HUDEP-2 (cell line): ENCODE results near the gene FRMD7.
"Not testable (repeated sequence)": the region's sequence is repeated elsewhere in the genome, so short reads cannot be mapped to it uniquely, and the experiment has no call there.

Experiments
- DNase-seq, 76 experiments: peaks; one replicate each; lab custom pipeline; 2025; ENCODE audit not compliant: unreplicated experiment in 76 of 76; lab: John Stamatoyannopoulos, UW

Gene FRMD7, protein sequence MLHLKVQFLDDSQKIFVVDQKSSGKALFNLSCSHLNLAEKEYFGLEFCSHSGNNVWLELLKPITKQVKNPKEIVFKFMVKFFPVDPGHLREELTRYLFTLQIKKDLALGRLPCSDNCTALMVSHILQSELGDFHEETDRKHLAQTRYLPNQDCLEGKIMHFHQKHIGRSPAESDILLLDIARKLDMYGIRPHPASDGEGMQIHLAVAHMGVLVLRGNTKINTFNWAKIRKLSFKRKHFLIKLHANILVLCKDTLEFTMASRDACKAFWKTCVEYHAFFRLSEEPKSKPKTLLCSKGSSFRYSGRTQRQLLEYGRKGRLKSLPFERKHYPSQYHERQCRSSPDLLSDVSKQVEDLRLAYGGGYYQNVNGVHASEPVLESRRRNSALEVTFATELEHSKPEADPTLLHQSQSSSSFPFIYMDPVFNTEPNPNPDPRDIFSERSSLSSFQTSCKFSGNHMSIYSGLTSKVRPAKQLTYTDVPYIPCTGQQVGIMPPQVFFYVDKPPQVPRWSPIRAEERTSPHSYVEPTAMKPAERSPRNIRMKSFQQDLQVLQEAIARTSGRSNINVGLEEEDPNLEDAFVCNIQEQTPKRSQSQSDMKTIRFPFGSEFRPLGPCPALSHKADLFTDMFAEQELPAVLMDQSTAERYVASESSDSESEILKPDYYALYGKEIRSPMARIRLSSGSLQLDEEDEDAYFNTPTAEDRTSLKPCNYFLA

DNA sequence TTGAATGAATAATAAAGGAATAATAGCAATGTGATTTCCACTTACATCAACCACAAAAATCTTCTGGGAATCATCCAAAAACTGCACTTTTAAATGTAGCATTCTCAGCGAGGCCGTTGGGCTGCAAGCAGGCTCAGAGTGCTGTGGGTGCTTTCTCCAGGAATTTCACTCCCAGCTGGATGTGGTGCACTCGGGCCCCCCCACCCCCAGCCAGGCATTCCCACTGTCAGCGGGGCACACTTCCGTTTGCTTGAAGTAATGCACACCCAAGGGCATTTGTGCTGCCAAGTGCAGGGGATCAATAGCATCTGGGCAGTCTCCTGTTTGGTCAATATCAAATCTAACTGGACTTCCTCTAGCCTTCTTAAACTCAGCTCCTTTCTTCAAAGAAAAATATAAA, at the start of gene FRMD7:
Gene FRMD7, minus strand, starts transcription at position 278 of the 400 bp plus-strand sequence. Its CDS starts 176 bp downstream, at position 102.
- no peak for DNase-seq

DNA sequence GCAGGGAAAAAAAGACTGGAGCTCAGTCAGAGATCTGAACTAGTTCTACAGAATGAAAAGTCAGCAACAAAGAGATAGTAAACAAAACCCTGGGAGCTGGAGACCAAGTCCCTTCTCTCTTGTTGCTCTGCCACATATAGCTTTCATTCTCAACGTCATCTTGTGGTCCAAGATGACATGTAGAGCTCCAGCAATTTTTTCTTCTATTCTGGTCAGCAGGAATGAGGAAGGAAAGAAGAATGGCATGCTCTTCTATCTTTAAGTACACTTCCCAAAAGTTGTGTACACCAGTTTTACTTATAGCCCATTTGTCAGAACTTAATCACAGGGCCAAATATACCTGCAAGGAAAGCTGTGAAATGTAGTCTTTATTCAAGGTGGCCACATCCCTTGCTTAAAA, 45.8 kb upstream of the FRMD7 start:
- no peak for DNase-seq

DNA sequence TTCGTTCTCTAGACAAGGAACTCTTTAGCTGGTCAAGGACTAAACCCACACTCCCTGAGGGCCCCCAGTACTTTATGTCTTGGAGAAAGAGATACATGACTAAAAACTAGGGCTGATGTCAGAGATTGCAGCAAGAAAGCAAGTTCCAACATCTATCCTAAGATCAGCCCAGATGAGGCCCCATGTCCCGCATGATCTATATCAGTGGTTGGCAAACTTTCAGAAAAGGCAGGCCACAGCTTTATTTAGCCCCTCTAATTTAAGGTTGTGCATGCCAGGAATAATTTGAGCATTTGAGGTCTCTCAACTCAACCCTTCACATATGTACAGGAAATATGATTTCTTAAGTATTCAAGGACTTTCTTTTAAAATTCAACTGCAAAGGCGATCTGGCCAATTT, 44.1 kb upstream of the FRMD7 start:
- no peak for DNase-seq

DNA sequence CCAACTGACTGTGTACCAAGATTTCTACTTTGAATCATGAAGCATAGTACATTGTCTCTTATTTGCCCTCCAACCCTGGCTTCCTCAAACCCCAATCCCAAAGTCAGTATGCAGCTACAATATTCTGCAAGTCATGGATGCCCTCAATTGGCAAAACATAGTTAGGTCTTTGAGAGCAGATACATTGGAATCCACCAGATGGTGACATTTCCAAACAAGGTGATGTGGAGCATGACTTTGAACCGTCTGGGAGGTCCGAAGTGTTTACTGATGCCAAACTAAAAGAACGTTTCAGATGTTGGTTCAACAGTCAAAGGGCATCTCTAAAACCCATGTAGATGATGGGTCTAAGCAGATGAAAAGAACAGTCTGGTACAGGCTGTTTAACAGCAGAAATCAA, 43.7 kb upstream of the FRMD7 start:
- peak in 2 of 76 experiments; percentile 4 for DNase-seq

DNA sequence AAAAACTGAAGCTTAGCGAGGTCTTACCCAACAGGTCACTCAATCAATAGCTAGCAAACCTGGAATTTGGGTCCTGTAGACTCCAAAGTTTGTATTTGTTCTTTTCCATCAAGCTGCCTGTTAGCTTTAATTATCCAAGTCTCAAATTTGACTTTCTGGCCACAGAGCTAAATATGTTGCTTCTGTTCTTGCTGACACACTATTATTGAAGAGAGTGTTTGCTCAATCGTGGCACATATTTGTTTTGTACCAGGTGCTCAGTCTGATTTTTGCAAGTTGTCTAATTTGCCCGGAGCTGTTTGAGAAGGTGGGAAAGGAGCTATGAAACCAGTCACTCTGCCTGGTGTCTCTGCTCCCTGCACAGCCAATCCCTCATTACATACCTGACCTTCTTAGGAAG, 41.7 kb upstream of the FRMD7 start:
- DNase-seq, result no peak

DNA sequence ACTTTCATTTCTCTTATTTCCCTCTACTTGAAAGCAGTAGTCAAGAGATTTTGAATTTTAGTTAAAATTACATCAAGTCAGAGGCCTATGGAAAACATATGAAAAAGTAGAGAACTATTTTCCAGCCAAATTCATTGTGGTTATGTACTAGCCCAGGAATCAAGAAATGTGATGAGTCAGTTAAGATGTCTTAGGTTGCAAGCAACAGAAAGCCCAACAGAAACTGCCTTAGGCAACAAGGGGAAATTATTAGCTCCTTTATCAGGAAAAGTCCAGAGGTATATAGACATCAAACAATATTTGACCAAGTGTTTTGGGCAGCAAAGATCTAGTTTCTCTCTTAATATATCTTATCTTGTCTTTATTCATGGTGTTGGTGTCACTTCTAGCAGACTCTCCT, 37.8 kb upstream of the FRMD7 start:
- no peak for DNase-seq

DNA sequence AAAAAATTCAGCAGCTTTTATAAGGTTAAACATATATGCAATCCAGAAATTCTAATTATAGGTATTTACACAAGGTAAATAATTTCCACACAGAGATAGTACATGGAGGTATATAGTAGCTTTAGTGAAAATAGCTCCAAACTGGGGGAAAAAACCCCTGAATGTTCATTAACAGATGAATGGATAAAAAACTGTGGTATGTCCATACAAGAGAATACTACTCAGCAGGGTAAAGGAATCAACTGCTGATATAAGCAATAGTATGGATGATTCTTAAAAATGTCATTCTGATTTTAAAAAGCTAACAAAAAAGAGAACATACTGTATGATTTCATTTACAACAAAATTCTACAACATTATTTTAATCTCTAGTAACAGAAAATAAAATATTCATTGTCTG, 37.2 kb upstream of the FRMD7 start:
- DNase-seq, result no peak

DNA sequence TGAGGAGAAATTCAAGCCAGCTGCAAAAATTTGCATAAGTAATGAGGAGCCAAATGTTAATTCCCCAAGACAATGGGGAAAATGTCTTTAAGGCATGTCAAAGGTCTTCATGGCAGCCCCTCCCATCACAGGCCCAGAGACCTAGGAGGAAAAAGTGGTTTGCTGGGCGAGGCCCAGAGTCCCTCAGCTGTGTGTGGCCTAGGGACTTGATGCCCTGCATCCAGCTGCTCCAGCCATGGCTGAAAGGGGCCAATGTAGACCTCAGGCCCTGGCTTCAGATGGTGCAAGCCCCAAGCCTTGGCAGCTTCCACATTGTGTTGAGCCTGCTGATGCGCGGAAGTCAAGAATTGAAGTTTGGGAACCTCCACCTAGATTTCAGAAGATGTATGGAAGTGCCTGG, 35.3 kb upstream of the FRMD7 start:
- DNase-seq, result not testable (repeated sequence)

DNA sequence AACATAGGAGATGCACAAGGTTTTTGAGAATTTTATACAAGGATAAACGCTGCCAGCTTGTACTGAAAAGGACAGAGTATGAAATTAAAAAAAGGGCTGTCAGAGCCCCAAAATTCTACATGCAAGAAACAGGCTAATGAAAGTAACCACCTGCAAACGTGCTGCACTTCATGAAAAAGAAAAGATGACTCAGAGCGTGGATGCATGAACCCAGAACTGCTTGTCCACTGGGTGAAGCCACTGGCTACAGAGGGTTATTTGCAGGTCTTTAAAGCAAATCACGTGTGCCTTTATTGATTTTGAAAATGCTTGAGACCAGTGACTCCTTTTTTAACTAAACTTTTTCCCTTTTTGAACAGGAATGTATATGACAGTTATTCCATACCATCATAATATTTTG, 25.3 kb upstream of the FRMD7 start:
- DNase-seq, result no peak

DNA sequence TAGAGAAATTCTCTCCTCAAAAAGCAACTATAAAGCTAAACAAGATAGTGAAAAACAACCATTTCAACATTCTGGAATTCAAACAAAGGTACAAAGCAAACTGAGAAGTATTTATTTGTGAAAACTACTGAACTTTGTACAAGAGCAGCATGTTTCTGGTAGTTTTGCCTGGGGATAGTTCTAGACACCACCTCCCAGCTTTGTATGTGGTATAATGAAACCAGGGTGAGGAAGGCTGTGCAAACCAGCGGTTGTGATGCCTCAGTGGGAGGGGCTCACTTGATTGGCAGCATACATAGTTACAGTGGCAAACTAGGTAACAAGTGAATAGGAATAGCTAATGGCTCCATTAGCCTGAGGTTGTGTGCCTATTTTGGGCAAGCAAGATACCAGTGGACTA, 18.6 kb upstream of the FRMD7 start:
- DNase-seq, result no peak

DNA sequence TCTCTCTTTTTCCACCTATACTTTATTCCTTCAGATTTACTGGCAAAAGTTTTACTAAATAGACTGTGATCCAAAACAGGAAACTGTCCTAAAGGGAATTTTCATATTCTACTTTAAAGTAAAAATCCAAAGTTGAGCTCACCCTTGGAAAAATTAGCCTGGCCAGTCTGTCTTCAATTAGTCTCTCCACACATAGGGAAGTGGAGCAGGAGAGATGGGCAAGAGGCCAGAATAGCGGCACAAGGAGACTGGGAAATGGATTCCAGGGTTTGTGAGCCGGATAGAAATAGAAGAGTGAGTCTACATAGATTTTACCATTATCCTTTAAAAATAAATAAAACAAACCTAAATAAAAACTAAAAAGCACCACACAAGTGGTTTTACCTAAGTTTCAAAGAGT, 16.2 kb upstream of the FRMD7 start:
- no peak for DNase-seq

DNA sequence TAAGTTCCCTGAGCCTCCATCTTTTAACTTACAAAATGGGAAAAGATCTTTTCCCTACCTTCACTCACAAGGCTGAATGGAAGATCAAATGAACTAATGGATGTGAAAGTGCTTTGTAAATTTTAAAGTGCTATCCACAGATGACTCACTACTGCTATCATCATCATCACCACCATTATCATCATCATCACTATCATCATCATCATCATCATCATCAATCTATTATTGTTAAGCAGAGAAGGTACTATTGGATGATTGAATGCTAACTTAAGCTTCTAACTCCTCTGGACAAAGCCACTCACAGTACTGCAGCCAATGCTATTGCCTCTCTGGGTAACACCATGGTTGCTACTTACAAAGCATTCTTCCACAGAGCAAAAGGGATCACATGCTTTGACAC, 1.9 kb downstream of the FRMD7 start:
- no peak for DNase-seq

DNA sequence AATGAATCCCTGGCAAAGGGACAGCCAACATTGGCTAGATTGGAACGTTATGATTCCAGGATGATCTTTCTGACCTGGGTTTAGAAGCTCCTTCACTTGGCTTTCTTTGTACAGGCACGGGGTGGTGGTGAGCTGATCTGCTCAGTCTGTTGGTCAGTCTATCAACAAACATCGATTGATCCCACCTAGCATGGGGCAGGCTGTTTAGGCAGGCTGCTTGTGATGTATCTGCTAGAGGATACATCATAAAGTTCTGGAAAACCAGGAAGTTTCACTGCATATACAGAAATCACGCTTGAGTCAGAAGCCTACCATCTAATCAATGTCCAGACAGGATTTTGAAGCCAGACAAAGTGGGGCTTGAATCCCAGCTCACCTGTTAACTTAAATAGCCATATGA, 6.9 kb downstream of the FRMD7 start:
- no peak for DNase-seq

DNA sequence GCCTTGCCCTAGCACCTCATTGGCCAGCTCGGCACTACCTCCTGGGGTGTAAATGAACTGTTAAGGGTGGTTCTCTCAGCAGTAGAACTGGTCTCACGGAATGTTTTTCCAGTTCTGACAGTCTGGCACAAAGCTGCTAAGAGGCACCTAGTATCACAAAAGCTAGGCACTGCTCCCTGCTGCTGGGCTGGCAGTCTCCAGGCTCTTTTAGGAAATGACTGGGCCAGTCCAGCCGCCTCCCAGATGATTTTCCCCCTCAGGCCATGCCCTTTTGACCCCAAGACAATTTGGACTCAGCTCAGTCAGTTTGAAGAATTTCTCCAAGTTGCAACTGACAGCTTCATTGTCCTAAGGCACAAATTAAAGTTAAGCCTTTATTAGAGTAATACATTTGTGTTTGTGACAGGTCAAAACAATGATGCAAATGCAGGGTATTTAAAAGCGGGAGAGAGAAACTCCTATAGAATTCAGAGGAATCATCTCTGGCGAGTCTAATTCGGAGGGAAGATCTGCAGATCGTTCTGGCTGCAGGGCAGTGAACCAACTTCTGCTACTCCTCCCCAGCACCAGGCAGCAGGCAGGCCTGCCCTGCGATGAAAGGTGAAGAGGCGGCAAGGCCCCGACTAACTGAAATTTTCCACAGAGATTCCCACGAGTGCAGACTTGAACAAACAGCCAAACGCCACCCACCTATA, 7.9 kb downstream of the FRMD7 start:
- DNase-seq, result no peak

DNA sequence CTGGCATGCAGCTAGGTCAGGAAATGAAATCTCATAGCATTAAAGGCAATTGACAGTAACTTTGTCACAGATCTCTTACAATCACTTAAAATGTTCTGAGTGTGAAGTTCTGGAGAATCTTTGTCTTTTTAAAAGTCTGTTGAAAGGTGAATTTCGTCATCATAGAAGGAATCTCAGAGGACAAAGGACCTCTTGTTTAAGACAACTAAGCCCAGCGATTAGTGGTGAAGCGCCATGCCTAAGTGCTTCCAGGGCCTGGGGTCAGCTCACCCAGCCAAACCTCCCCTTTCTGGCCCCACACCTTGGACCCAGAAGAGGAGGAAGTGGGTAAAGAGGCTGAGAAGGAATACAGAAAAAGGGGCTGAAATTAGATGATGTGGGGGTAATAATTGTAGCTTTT, 8.5 kb downstream of the FRMD7 start:
- no peak for DNase-seq

DNA sequence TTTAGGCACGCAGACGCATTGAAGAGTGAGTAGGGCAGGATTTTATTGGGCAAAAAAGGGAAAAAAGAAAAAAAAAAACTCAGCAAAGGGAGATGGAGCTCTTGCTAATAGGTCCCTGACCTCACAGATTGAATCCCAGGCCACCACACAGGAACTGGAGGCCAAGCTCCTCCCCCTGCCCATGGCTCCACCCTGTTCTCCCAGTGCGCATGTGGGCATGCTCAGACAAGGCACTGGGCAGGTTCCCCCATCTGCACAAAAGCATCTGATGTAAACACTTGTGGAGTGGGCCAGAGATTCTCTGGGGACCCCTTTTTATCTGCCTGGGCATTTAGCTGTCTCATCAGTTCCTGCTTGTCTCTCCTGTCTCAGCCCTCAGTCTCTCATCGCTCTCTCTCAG, 9.5 kb downstream of the FRMD7 start:
- no peak for DNase-seq

DNA sequence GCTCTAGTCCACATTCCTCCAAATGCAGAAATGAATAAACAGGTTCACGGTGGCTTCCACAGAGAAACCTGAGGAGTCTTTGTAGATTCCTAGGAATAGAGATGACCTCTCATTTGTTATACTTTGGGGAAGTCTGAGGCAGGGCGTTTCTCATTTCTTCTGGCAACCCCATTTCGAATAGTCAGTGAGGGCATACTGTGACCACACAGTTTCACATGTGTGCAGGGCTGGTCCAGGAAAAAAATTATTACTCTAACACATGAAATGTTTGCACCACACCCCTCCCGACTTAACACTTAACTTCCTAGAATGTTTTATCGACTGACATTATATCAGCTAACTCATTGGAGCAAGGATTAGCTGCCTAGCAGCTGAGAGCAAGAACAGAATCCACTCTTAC, 12.0 kb downstream of the FRMD7 start:
- DNase-seq, result no peak

DNA sequence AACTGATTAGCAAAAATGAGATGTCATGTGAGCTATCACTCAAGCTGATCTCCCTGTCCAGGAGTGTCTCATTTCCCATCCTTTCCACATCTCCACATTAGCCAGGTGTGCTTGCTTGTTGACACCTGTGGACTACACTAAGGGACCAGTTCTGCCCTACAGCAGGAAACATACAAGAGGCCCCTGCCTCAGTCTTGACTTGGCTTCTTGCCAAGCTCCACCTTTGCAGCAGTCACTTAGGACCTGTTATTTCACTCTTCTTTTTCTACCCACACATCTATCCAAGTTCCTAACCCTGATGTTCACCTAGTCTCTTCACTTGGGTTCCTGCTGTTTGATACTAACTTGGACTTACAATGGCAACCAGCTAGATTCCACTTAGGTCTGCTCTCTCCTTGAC, 13.2 kb downstream of the FRMD7 start:
- no peak for DNase-seq

DNA sequence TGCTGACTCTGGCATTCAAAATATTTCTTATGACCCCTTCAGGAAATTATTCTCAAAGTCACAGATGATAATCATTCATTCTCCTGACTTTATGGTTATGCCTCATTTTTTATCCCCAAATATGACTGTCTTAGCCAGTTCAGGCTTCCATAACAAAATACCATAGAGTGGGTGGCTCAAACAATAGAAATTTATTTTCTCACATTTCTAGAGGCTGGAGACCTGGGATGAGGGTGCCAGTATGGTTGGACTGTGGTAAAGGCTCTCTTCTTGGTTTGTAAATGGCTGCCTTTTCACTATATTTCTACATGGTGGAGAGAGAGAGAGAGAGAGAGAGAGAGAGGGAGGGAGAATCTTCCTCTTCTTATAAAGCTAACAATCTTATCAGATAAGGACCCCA, 20.5 kb downstream of the FRMD7 start:
- DNase-seq, result no peak

DNA sequence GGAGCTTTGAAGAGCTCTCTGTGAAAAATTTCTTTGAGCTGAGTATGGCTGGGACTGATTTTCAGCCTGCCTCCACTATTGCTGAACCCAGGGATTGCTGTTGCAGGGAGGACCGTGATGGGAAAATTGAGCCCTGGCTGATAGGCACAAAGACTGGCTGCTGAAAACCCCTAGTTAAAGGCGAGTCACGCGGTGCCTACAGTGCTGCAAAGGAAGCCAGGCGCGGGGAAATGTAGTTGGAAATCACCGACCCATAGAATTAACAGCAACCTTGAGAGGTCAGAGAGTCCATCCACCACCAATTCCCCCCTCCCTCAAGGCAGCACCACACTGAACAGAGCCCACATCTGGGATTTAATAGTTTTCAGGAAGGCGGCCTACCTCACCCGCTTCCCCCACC, 26.0 kb downstream of the FRMD7 start:
- DNase-seq, result no peak

DNA sequence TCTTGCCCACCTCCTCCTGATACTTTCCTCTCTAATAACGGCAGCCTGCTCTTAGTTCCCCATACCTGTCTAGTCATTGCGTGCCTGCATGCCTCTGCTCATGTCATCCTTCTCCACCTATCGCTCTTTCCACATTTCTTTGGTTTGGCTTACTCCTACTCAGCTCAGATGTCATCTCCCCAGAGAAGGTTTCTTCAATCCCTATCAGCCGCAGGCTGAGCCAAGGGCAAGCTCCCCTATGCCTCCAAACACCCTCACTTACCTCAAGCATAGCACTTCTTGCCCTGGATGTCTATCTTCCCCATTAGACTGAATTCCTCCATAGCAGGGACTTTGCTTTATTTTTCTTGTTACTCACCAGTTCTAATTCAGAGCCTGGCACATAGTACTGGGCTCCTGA, 26.6 kb downstream of the FRMD7 start:
- no peak for DNase-seq

DNA sequence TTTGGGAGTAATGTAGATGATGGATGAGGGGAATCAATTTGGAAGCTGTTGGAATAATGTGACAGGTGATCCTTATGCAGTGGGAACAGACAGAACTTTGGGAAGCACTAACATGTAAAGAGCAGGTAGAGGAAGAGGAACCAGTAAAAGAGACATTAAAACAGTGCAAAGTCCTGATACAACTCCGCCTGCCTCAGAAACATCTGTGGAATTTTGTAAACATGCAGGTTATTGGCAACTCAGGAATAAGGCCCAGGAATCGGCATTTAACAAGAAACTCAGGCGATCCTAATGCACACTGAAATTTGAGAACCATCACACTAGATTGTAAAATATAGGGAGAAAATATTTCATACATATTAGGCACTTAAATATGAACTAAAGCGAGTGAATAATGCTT, 29.1 kb downstream of the FRMD7 start:
- not testable (repeated sequence) for DNase-seq
